ENCODE data around the gene RAB3GAP1.
"Not testable (repeated sequence)": the region's sequence is repeated elsewhere in the genome, so short reads cannot be mapped to it uniquely, and the experiment has no call there.

The RAB3GAP1 gene

DNA sequence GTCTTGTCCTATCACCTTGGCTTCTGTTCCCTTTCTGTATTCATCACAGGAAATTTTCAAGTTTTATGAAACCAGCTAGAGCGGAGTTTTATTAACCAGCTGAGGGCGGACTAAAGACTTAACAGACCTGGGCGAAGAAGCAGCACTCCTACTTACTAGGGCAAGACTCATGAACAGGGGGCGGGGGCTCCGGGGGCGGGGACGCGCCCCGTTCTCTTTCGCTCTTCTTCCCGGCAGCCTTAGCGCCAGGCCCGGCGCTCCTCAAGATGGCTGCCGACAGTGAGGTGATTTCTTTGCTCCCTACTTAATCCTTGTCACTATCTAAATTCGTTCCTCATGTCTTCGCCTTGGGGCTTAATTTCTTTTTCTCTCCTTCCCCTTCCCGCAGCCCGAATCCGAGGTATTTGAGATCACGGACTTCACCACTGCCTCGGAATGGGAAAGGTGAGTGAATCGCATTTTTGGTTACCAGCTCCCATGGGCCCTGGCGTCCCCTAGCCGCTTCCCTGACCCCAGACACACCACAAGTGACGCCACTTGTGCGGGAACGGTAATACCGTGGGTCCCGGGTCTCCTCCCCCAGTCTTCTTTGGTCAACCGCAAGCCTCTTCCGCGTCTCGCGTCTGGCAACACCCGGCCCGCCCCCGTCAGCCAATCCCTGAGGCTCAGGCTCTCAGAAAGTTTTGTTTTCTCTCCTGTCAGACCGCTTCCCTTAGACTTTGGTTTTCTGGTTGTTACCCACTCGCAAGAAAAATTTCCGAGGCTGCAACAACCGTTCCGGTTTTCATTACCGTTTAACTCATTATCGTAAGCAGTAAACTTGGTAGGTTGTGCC lies at the start of gene RAB3GAP1:
Gene RAB3GAP1, plus strand, starts transcription at position 251 of the 835 bp plus-strand sequence. Its CDS starts 16 bp downstream, at position 267.
- DNase-seq = peak; percentile 93

DNA sequence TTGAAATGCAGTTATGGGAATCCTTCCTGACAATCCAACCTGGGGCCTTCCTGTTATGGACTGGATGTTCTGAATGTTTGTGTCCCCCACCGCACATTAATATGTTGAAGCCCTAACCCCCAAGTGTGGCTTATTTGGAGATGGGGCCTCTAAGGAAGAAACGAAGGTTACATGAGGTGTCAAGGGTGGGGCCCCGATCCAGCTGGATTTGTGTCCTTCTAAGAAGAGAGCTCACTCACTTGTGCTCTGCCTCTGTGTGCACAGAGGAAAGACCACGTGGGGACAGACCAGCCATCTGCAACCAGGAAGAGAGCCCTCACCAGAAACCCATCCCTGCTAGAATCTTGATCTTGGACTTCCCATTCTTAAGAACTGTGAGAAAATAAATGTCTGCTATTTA lies 49.3 kb upstream of the RAB3GAP1 start:
- no peak for DNase-seq

DNA sequence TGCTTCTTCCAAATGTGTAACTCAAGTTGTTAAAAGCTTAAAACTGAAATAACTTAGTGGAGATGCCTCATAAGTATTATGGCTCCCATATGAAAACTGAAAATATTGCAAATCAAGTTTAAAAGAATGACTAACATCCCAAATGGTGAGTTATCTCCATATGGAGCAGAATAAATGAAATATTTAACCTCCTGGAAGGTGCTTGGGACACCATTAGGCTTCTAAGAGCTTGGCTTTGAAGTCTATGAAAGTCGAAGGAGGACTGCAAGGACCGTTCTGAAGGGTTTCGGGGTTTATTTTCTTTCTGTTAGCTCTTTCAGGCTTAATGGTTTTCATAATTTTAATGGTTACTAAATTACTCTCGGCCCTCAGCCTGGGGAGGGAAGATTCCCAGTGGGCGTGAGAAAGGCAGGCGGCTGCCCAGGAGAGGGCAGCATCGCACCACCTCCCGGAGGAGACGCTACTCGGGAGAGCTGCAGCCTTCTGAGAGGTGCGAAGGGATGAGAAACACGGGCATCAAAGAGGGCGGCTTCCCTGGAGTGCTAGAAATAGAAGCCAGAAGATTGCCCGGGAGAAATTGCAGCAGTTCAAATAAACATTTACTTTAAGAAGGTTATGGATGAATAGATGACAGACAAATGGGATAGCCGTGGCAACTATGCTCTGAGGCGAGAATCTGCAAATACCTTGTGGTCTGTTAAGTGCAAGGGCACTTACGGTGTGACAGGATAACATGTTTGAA lies 47.9 kb upstream of the RAB3GAP1 start:
- peak; percentile 70 for DNase-seq

GRCh38 chr2:135005753-135006152 lies 46.3 kb upstream of the RAB3GAP1 start:
- no peak for DNase-seq

DNA sequence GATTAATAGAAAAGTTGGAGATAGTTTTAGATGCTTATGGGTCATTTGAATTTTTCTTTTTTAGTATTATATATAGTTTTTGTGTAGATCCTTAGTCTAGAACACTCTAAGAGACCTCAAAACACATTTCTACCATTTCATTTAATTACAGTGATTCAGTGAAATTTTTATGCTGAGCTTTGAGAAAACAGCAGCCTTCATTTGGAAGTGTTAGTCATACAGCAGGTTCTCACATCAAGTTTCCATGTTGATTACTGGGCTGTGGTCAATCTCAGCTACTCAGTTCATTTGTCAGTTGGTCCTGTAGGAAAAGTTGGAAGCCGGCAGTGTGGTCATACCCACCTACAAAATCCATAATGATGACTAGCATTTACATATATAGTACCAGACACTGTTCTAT lies 42.8 kb upstream of the RAB3GAP1 start:
- DNase-seq = no peak

DNA sequence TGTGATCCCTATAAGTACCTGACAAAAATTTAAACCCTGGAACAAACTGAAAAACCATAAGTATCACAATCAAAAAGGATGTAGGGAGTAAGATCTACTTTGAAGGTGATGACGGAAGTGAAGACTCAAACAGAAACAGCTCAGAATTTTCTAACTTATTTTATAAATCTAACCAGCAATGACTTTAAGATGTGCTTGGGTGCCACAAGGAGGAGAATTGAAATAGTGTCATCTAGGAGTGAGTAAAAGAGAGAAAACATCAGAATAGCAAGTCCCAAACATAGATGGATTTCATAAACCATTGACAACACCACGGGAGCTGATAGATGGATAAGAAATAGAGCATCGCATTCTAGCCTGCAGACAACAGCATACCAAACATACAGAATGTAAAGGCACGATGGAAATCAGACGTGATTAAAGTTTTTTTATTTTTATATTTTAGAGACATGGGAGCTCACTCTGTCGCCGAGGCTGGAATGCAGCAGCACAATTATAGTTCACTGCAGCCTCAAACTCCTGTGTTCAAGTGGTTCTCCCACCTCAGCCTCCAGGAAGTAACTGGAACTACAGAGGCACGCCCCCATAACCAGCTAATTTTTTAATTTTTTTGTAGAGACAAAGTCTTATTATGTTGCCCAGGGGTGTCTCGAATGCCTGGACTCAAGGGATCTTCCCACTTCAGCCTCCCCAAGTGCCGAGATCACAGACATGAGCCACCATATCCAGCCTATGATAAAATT lies 41.7 kb upstream of the RAB3GAP1 start:
- DNase-seq = no peak

DNA sequence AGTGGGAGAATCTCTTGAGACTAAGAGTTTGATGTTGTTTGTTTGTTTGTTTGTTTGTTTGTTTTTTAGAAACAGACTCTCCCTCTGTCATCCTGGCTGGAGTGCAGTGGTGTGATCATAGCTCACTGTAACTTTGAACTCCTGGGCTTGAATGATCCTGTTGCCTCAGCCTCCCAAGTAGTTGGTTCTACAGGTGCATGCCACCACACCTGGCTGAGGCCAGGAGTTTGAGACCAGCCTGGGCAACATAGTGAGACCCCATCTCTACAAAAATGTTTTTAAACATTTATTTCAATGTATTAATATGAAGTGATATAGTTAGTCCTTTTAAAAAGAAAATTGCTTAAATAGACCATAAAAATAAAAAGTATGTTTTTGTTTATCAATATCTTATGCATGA lies 40.5 kb upstream of the RAB3GAP1 start:
- no peak for DNase-seq

DNA sequence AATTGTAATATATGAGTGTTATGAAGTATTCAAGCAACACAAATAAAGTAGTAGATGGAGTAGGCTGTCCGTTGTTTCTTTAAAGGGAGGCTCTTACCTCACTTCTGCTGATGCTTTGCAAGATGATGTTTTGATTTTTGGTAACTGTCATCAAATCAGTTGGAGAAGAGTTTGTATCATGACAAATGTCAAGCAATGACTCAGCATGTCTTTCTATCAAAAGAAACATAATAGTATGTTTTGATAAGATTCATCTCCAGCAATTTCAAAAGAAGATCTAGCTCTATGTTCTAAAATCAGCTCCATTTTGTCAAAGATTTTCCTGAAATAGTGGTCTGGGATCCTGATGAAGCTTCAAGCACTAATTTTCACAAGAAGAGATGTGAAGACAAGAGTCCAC lies 30.5 kb upstream of the RAB3GAP1 start:
- DNase-seq = no peak

DNA sequence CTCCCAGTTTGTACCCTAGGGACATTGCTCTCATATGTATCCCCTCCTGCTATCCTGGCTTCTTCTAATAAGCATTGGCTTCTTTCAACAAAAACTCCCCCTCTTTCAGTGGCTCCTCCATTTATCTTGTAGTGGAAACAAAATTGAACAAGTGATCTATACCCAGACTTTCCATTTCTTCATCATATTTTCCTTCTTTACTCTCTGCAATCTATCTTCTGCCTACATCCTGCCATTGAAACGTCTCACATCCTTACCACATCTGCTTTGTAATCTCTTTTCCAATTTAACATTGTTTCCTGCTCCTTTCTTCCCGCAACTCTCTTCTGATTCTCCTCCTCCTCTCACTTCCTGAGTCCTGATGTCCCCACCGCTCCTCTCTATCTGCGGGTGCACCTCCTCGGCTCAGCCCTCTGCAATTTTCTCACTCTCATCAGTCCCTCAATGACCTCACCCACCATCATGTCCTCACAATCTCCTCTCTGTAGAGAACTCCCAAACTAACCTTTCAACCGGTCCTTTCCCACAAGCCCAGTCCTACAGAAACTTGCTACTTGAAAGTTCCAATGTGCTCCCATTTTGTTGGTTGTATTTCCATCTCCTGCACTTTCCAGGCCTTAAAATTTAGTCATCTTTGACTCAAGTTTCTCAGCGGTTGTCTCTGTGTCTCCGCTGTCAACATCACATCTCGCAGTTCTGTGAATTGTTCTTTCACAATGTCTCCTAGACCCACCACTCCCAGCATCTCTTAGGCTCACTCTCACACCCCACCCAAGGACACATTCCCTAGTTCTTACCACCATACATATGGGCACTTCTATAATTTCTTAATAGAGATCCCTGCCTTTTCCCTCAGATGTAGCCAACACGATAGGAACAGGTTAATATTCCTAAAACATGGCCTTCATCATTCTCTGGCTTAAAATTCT lies 28.9 kb upstream of the RAB3GAP1 start:
- no peak for DNase-seq

GRCh38 chr2:135023886-135024485 lies 28.1 kb upstream of the RAB3GAP1 start:
- no peak for DNase-seq

DNA sequence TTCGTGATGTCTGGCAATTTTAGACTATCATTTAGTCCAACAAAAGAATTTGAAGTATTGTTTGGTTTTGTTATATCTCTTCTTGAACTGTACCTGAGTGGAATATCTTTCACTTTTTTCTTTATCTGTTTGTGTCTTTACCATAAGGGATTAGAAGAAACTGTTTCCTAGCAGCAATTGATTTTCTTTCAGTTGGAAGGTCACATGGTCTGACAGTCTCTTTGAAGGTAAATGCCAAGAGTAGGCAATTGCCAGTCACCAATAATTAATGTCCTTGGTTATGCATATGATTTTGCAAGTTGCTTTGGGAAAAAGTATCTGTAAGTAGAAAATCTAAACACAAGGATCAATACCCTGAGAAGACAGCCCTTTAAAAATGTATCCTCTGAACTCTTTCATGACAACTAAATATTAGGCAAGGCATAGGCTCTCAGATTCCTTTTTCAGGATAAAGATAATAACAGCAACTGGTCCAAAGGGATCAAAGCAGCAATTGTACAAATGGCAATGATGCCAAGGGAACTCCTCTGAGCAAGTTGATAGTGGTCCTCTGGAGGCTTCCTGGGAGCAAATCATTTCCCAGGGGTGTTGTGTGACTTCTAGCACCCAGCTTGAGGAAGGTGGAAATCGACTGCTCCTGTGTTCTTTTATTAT lies 22.5 kb upstream of the RAB3GAP1 start:
- no peak for DNase-seq

- DNase-seq = no peak
Observed at GRCh38 chr2:135030826-135031225, 21.3 kb upstream of the RAB3GAP1 start.

DNA sequence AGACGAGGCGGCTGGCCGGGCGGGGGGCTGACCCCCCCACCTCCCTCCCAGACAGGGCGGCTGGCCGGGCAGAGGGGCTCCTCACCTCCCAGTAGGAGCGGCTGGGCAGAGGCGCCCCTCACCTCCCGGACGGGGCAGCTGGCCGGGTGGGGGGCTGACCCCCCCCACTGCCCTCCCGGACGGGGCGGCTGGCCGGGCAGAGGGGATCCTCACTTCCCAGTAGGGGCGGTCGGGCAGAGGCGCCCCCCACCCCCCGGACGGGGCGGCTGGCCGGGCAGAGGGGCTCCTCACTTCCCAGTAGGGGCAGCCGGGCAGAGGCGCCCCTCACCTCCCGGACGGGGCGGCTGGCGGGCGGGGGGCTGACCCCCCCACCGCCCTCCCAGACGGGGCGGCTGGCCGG lies 18.9 kb upstream of the RAB3GAP1 start:
- DNase-seq = not testable (repeated sequence)

- DNase-seq = no peak
Observed at GRCh38 chr2:135037831-135038230, 14.3 kb upstream of the RAB3GAP1 start.

GRCh38 chr2:135043345-135043744 lies 8.7 kb upstream of the RAB3GAP1 start:
- peak; percentile 23 for DNase-seq

GRCh38 chr2:135047300-135047699 lies 4.8 kb upstream of the RAB3GAP1 start, which contains the start of gene MAP3K19:
MAP3K19 (minus strand) TSS chr2:135047447; CDS start chr2:135024647, 22,800 bp downstream.
- no peak for DNase-seq

DNA sequence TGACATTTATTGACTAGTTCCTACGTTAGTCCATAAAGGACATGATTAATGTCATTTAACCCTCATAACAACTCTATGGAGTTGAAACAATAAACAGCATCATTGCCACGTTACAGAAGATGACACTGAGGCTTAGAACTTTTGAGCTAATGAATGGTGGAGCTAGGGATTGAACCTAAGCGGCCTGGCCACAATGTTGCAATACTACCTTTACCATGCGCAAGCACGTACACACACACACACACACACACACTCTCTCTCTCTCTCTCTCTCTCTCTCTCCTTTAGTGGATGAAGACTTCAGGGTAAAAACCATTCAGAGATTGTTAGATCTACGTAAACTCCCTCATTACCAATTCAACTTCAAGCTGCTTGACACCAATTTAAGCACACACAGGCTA lies 4.0 kb upstream of the RAB3GAP1 start:
- DNase-seq = no peak

DNA sequence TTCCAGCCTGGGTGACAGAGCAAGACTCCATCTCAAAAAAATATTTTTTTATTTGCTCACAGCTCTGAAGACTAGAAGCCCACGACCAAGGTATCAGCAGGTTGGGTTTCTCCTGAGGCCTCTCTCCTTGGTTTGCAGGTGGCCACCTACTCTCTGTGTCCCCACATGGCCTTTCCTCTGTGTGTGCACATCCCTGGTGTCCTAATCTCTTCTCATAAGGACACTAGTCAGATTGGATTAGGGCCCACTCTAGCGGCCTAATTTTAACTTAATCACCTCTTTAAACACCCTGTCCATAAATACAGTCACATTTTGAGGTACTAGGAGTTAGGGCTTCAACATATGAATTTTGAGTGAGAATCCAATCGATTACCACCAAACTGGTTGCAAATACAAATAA lies 2.0 kb upstream of the RAB3GAP1 start:
- no peak for DNase-seq

GRCh38 chr2:135050684-135051083 lies 1.4 kb upstream of the RAB3GAP1 start:
- DNase-seq = no peak

DNA sequence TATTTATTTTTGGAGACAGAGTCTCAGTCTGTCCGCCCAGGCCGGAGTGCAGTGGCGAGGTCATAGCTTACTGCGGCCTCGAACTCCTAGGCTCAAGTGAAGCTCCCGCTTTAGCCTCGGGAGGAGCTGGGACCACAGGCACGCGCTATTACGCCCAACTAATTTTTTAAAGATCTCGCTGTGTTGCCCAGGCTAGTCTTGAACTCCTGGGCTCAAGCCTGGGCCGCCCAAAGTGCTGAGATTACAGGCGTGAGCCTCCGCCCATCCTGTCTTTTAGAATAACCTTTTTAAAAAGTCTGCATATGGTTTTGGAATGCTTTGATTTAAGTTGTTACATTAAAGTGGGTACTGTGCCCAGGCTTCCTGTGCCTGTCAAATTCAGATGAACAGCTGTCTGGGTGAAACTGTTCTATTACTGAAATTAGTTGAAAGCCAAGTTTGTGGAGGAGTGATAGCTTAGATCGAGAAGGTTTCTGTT lies 944 bp downstream of the RAB3GAP1 start:
- peak; percentile 38 for DNase-seq

DNA sequence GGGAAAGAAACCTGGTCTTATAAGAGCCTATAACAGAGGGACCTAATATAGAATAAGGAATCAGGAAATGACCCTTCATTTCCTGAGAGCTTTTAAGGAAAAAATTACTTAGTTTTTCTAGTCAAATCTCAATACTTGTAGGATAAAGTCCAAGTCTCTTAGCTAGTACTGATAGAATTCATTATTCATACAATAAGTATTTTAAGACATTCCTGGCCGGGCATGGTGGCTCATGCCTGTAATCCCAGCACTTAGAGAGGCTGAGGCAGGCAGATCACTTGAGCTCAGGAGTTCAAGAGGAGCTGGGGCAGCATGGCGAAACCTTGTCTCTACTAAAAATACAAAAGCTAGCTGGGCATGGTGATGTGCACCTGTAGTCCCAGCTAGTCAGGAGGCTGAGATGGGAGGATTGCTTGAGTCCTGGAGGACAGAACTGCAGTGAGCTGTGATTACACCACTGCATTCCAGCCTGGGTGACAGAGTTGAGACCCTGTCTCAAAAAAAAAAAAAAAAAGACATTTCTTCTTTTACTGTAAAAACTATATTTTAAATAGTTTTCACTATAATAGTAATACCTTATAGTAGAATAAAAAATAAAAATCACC lies 3.2 kb downstream of the RAB3GAP1 start:
- no peak for DNase-seq

Measured in CD4-positive, alpha-beta T cell treated with Interleukin-12 subunit alpha and Interleukin-12 subunit beta, for 1 hour (primary cell).